Measurements from ENCODE around the gene AQP2.

Gene AQP2

DNA sequence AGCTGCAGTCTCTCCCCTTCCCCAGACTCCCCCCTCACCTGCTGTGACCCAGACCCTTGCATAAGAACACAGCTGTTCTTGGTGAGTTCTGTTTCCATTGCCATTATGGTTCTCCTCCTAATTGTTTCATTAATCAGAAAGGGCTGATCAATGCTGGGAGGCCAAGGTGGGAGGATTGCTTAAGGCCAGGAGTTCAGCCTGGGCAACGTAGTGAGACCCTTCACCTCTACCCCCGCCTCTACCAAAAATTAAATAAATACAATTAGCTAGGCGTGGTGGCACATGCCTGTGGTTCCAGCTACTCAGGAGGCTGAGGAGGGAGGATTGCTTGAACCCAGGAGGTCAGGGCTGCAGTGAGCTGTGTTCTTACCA, 29.6 kb upstream of the AQP2 start:
- no peak for FAIRE-seq

DNA sequence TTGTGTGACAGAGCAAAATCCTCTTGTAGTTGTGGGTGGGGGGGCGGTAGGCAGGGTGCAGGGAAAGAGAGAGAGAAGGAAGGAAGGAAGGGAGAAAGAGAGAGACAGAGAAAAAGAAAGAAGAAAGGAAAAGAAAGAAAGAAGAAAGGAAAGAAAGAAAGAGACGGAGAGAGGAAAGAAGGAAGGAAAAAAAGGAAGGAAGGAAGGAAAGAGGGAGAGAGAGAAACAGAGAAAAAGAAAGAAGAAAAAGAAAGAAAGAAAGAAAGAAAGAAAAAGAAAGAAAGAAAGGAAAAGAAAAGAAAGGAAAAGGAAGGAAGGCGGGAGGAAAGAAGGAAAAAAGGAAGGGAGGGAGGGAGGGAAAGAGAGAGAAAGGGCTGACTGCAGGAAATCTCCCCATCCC, 29.2 kb upstream of the AQP2 start:
- FAIRE-seq, result no peak

DNA sequence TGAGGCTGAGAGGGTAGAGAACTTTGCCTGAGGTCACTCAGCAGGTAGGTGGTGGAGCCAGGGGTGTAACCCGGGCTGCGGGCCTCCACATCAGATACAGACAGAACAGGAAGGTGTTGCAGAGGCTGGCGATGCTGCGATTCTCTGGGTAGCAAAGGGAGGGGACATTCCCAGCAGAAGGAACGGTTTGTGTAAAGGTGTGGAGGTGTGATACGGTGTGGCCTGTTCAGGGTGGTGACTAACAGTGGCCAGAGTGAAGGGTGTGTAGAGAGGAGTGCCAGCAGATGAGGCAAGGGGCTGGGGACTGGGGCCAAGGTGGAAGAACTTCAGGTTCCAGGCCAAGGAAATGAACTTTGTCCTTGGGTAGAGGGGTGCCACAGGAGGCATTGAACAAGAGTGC, 28.6 kb upstream of the AQP2 start:
- FAIRE-seq, result no peak

DNA sequence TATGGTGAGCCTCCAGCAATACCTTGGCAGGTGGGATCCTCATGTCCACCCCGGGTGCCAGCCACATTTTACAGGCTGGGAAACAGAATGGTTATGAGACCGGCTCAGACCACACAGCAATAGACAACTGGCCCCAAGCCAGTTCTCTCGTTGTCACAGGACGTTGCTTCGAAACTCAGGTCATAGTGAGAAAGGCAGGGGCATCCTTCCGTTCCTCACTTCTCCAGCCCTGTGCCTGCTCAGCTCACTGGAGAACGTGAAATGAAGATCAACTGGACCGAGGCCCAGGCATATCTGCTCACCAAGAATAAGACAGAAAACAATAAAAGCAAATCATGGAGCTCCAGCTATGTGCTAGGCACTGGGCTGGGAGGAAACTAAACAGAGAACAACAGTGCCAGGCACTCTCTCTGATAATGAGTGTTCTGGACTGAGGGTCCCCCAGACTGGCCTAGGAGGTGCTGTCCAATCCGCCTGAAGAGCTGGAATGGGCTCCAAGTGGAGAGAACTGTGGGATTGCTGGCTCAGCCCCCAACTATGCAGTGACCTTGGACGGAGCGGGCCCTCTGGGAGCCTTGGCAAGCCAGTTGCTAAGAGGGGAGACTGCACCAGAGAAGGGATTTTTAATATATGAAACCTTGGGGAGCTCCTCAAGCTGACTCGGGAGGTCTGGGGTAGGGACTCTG, 28.0 kb upstream of the AQP2 start:
- no peak for FAIRE-seq

DNA sequence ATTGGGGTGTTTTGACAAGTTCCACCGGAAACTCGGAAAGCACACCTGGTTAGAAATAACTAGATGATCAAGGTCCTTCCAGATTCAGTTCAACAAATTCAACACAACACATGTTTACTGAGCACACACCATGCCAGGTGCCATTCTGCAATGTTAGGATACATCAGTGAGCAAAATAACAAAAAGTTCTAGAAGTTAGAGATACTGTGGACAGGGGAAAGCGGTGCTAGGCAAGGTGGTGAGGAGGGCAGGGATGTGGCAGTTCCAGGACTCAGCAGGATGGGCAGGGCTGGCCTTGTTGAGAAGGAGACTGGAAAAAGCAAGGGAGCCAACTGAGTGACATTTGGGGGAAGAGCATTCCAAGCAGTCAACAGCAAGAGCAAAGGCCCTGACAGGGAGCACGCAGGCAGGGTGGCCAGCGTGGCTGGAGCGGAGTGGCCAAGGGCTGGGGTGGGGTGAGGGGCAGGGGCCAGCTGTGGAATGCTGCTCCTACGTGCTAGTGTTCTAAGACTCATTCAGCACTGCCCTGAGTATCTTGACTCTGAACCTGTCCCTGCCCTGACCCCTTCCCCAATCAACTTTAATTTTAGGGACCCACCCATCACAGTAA, 27.4 kb upstream of the AQP2 start:
- FAIRE-seq, result no peak

DNA sequence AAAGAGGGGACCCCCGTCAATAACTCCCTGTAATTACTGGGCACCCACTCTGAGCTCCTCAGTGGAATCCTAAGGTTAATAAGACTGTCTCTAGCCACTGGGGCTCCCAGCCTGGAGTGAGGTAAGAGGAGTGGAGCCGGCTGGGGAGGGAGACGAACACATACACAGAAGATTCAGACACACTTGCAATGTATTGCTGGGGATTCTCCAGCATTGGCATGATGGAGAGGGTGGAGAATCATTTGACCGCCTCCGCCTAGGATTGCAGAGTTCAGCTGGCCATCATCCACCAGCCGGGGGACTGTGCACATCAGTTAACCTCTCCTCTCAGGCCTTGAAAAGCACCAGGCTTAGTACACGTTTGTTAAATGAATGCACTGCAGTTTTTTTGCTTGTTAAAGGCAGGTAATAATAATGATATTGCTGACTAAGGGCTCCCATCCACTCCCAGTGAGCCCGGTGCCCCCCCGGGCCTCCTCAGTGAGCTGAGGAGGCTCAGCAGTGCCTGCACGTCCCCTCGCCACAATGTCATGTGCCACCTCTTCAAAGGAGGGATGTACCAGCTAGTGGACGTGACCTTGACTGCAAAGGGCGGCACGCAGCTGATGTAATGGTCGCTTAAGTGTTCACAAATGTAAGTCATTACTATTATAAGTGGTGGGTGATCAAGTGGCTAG, 26.5 kb upstream of the AQP2 start:
- FAIRE-seq, result no peak

DNA sequence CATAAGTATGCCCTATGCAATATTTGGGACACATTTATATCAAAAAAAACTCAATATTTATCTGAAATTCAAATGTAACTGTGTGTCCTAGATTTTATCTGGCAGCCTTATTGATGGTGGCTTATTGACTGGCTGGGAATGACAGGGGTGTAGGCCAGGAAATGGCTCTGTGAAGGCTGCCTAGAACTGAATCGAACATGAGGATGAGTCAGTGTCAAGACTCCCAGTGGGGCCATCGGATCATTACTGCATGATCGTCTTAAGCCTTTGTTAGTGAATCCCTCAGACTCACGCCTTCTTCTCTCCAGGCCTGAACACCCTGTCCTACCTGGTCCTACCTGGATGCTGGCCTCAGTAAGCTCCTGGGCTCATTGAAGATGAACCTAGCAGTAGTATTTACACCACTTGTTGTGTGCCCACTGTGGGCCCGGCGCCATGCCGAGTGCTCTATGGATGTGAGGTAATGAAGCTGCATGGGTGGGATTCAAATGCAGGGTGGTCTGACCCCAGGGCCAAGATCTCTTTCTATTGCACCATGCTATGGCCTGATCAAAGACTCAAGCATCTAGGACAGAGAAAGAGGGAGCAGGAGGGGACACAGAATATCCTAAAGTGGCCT, 25.8 kb upstream of the AQP2 start:
- no peak for FAIRE-seq

DNA sequence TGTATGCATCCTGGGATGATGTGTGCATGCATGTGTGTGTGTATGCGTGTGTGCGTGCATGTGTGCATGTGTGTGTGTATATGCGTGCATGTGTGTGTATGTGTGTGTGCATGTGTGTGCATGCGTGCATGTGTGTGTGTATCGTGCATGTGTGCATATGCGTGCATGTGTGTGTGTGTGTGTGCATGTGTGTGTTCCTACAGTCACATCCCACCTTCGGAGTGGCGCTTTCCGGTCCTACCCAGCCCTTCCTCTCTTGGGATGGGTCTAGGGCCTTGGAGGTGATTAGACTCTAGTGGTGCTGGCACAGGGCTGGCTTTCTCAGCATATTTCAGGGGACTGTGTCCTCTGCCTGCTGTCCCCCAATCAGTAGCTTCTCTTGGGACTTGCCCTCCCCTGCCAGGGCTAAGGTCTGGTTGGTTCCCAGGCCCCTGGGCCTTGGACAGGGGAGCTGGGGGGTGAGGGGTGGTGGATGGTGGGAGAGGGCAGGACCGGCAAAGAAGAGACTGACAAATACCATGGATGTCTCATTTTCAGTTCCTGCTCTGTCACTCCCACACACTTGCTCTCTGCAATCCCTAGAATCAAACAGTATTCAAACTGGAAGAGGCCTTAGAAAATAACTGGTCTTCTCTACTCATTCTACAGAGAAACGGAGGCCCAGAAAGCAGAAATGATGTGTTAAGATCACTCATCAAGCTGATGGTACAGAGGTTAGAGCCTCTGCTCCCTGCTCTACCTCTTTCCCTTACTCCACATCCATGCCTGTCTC, 24.9 kb upstream of the AQP2 start:
- no peak for FAIRE-seq

DNA sequence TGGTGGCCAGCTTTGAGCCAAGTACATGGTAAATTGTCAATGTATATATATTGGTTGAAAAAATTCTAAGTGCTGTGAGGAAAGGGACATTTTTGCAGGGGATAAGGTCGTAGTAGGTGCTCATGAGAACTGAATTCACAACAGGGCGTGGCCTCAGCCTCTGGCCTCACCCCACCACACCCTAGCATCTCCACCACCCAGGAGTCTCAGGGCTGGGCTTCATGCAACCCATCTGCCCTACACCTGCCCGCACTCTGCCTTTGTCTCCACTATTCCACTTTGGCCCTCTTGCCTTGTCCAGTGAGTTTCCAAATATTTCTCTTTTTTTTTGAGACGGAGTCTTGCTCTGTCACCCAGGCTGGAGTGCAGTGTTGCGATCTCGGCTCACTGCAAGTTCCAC, 22.1 kb upstream of the AQP2 start:
- FAIRE-seq, result no peak

DNA sequence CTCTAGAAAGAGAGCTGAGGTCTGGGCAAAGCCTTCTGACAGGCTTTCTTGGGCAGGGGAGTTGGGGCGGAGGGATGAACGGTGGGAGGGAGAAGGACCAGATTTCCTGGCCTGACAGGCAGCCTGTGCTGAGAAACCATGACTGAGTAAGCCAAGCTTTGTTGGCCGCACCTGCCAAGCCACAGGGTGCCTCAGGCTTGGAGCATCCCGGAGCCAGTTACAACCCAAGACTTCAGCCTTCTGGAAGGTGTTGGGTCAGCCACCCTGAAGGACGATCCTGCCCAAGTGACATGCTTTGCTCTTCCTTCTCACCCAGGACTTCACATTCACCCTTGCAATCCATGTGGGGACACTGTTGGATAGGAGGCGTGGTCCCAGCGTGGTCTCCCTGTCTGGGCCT, 21.0 kb upstream of the AQP2 start:
- FAIRE-seq, result no peak

DNA sequence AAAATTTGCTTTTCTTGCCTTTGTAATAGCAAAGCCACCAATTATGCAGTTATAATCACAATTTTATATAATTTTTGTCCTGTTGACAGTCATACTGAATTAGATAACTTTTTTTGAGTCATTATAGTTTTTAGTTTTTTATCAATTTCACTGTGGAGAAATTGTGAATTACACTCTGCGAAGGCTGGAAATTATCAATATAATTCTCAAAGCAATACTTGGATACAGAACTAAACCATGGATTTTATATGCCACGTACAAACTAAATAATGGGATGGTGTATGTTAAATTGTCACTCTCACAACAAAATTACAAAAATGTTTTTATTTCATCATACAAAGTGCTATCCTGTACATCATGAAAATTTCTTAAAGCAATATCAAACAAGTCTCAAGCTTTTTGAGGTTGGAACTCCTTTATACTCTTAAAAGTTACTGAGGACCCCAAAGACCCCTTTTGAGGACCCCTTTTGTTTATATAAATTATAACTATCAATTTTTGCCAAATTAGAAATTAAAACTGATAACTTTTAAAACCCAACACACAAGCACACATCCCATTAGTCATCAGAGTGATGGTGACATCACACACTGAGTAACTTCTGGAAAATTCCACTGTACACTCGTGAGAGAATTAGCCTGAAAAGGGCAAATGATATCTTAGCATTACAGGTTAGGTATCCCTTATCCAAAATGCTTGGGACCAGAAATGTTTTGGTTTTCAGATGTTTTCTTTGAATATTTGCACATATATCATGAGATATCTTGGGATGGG, 19.8 kb upstream of the AQP2 start:
- no peak for FAIRE-seq

DNA sequence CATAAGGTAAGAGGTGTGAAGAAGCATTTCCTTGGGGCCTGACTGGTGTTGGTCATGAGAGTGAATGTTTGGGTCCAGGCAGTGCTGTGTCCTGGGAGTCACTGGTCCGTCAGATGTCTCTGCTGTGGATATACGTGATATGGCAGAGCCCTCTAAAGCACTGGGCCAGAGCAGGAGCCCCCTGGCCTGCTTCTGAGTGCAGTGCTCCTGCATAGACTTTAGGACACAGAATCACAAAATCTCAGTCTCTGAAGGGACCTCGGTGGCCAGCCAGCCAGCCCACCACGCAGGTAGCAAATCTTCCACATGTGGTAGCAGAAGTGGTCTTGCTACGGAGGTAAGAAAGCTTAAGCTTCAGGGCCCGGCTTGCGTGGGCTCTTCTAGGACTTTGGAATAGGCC, 18.5 kb upstream of the AQP2 start:
- FAIRE-seq, result no peak

DNA sequence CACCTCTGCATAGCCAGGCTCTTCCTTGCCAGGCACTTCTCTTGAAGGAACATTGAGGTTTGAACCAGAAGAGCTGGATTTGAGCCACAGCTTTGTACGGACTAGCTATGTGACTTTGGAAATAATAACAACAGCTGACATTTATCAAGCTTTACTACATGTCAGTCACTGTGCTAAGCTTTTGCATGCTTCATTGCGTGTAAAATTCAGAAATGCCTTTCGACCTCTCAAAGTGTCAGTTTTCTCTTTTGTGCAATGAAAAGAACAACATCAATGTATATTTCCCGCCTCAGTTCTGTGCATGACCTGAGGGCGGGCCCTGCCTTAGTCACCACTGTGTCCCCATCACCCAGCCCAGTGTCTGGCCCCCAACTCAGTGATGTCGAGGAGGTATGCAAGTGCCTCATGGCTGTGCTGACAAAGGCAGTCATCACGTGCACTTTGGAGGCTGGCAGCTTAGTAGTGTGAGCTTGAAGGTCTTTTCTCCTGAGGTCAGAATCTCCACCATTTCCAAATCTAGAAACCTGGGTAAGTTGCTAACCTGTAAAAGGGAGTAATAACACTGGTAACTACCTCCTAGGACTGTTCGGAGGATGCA, 17.9 kb upstream of the AQP2 start:
- no peak for FAIRE-seq

DNA sequence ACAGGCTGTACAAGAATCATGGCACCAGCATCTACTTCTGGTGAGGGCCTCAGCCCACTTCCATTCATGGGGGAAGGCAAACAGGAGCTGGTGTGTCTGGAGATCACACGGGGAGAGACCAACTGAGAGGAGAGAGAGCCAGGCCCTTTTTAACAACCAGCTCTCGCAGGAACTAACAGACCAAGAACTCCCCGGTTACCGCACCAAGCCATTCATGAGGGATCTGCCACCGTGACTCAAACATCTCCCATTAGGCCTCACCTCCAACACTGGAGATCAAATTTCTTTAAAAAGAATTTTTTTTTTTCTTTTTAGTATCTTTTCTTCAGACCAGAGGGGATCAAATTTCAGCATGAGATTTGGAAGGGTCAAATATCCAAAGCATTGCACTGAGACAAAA, 16.7 kb upstream of the AQP2 start:
- no peak for FAIRE-seq

DNA sequence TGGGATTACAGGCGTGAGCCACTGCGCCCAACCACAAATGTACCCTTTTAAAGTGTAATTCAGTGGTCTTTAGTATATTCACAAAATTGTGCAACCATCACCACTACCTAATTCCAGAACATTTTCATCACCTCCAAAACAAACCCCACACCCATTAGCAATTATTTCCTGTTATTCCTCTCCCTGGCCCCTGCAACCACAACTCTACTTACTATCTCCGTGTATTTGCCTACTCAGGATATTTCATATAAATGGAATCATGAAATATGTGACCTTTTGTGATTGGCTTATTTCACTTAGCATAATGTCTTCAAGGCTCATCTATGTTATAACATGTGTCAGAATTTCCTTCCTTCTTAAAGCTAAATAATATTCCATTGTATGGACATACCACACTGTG, 16.0 kb upstream of the AQP2 start:
- FAIRE-seq, result no peak

DNA sequence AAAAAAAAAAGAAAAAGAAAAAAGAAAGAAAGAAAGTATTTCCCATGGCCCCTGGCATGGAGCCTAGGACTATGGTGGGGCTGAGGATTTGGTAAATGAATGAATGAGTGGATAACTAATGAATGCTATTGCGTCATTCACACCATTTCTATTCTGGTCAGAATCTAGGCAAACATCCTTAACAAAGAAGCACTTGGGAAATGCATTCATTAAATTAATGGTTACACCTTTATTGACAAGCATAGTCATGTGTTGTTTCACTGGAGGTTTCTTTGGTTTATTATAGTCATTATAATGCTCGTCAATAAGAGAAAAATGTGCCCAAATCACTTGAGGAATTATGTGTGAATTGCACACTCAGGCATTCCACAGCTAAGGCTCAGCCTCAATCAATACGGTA, 13.6 kb upstream of the AQP2 start:
- no peak for FAIRE-seq

DNA sequence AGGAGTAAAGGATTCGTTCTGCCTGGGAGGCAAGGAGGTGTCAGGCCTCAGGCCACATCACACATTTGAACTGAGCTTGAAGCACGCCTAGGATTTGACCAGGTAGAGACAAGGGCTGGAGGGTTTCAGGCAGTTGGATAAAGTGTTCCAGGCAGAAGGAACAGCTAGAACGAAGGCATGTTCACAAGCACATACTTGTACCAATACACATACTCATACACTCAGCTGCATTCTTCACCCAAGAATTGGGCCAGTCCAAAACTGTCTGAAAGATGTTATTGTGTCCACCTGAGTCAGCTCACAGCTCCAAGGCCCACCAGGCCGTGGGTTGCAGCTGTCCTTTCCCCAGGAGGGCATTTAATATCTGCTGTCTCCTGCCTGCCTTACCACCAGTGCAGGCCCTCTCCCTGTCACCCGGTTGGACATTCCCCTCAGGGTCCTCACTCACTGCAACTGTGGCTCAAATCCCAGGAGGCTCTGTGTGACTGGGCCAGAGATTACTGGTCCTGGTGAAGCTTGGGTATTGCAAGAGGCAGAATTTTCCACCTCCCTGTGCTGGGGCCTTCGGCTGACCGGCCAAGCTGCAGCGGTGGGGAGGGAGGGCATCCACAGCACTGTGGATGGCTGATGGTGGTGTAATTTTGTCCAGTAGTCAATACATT, 12.8 kb upstream of the AQP2 start:
- FAIRE-seq, result no peak

DNA sequence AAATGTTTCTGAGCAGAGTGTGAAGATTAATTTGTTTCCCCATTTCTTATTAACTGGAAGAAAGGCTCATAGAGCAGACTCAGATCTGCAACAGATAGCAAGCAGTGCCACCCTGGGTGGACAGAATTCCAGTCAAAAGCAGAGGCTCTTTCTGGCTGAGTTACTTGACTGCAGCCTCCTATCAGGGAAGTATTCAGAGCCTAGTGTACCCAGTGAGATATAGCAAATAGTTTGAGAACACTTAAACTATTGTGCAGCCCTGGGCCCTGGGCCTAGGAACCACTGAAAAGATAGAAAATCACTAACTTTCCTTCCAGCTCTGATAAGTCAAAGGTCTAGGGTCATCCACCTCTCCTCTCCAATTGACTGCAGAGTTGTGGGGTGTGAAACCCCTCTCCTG, 11.2 kb upstream of the AQP2 start:
- no peak for FAIRE-seq

DNA sequence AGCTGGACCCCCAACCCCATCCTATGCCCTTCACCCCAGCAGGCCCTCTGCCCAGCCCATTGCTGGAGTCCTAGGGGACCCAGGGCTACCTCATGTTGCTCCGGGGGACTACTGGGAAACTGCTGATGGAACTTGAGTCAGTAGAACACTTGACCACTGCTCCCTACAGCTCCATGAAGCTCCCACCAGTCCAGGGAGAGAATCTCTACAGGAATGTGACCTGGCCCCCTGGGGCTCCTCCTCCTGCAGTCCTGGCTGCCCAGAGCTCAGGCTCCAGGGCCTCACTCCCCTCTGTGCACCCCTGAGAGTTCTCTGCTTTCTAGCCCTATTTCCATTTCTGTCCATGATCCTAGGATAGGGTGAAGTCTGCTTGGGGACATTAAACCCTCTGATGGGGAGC, 10.8 kb upstream of the AQP2 start:
- FAIRE-seq, result no peak

DNA sequence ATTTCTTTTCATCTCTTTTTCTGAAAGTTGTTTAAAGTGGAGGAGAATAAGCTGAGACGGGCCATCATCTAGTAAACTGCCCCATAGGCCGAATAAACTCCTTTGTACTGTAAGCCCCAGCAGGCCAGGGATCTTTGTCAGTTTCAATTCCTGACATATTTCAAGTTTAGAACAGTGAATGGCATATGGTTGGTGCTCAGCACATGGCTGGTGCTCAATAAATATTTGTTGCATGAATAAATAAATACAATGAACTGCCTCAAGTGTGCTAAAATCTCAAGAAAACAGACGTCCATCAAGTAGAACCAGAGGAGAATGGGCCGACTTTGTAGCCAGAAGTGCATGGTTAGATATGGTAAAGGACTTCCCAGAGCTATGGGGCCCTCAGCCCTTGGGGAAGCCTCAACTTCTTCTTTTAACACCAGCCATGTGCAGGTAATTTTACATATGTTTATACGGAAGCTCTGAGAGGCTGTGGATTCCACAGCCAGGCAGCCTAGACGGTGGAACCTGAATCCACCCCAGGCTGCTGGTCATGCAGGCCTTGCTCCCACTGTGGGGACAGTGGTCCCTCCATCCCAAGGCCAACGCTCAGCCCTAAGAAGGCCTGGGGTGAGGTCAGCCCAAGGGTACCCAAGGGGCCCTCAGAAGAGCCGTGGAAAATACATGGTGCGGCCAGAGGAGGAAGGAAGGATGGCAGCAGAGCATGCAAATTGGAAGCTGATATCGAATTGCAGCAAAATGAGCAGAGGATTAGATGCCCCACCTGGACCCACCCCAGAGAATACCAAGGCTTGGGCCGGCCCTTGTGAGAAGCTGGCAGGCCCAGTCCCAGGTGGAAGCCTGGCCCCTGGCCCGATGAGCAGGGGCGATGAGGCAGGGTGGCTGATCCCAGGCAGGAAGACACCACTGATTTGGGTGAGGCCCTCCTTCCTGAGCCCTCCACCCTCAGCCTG, 8.7 kb upstream of the AQP2 start:
- FAIRE-seq, result no peak

DNA sequence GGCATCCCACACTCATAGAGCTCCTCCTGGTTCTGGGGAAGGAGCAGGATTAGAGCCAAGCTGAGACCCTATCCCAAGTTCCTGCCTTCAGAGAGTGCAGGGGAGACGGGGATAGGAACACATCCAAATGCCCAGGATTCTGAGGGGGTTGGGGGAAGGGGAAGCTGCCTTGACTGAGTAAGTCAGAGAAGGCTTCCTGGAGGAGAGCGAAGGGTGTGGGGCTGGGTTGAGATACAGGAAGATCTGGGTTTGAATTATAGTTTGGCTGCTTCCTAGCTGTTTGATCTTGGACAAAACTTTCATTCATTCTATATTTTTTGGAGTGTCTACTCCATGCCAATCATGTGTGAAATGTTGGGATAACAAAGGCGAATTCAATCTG, 8.0 kb upstream of the AQP2 start:
- FAIRE-seq, result no peak
